Spleen (tissue), 7 donors: ENCODE measurements around the gene CCDC6.

Experiments
- CTCF ChIP-seq, 11 experiments: fragments of 200-600 bp in 7 of 11; fragments of 450-650 bp in 4 of 11; sonication (generic) in 4 of 11; IDR thresholded peaks in 8 of 11; conservative IDR thresholded peaks in 3 of 11; 1 replicate in 7 of 11; 2 replicates in 4 of 11; pipeline versions ENCODE4 v1.4.0 to v1.8.0; 2016 to 2021; ENCODE audit warnings: antibody characterized with exemption in 11 of 11, inconsistent platforms in 4 of 11, mild to moderate bottlenecking in 1 of 11
- POLR2A ChIP-seq, 3 donors: fragments of 450-650 bp; IDR thresholded peaks; one replicate each; pipeline ENCODE4 v1.5.1; 2017; ENCODE audit warnings: antibody characterized with exemption in 3 of 3, mild to moderate bottlenecking in 1 of 3
- POLR2AphosphoS5 ChIP-seq, 3 donors: sonication (generic); formaldehyde crosslinking; IDR thresholded peaks; one replicate each; pipeline ENCODE4 v1.5.1; 2017; ENCODE audit warnings: antibody characterized with exemption in 3 of 3
- donor health status: DM: no; HTN: no; CAD: no; lungs with moderate emphysema.
- donor health status: DM: no; HTN: no; CAD: no.
- donor health status: DM: no; HTN: no; CAD: no.

GRCh38 chr10:59851864-59852263 lies 54.5 kb downstream of the CCDC6 start:
- TF ChIP-seq CTCF (IDR thresholded peaks at IDR 0.05 in 8 of 11, conservative IDR thresholded peaks at IDR 0.05 in 3 of 11), result no peak
- TF ChIP-seq POLR2A (IDR thresholded peaks at IDR 0.05), result no peak
- no peak for TF ChIP-seq POLR2AphosphoS5 (IDR thresholded peaks at IDR 0.05)
